Adrenal gland (tissue), 12 donors: Measurements from ENCODE around the gene BICRAL. TPM values are rescaled to one million over a fixed set of nuclear protein-coding genes. Genes with fewer than 3 reads are reported as not detected.
"Not testable (repeated sequence)": the region's sequence is repeated elsewhere in the genome, so short reads cannot be mapped to it uniquely, and the experiment has no call there.

ENCODE experiments used
- DNase-seq, 7 donors: peaks; one replicate each; pipeline ENCODE4 v3.0.0-alpha.2; 2019 to 2020
- H3K27ac ChIP-seq, 5 donors: fragments of 200-600 bp; sonication (generic) in 4 of 5; 1 replicate in 3 of 5; 2 replicates in 2 of 5; pipeline versions ENCODE4 v1.5.1 to v1.8.0; 2016 to 2020; ENCODE audit warnings: mild to moderate bottlenecking in 1 of 5
- H3K27me3 ChIP-seq: fragments of 200-600 bp; 2 replicates; pipeline ENCODE4 v1.8.0; 2021
- H3K36me3 ChIP-seq, 2 donors: fragments of 200-600 bp; replicated peaks in 1 of 2; 1 replicate in 1 of 2; 2 replicates in 1 of 2; pipeline versions ENCODE4 v1.5.1 to v1.8.0; 2018 to 2022
- H3K4me1 ChIP-seq, 2 donors: fragments of 200-600 bp; replicated peaks in 1 of 2; 1 replicate in 1 of 2; 2 replicates in 1 of 2; pipeline versions ENCODE4 v1.5.1 to v1.8.0; 2018 to 2021
- H3K4me3 ChIP-seq, 4 donors: fragments of 200-600 bp; sonication (generic) in 3 of 4; one replicate each; pipeline ENCODE4 v1.5.1; 2016 to 2018
- H3K9me3 ChIP-seq, 3 donors: fragments of 200-600 bp; sonication (generic) in 1 of 3; replicated peaks in 1 of 3; 1 replicate in 2 of 3; 2 replicates in 1 of 3; pipeline versions ENCODE4 v1.5.1 to v1.8.0; 2016 to 2021
- CTCF ChIP-seq, 6 experiments: fragments of 450-650 bp in 4 of 6; fragments of 200-600 bp in 2 of 6; sonication (generic) in 1 of 6; IDR thresholded peaks; 1 replicate in 5 of 6; 2 replicates in 1 of 6; pipeline versions ENCODE4 v1.5.1 to v1.8.0; 2016 to 2021; ENCODE audit warnings: antibody characterized with exemption in 6 of 6, mild to moderate bottlenecking in 2 of 6, moderate library complexity in 1 of 6
- POLR2A ChIP-seq, 2 donors: fragments of 450-650 bp; IDR thresholded peaks; one replicate each; pipeline ENCODE4 v1.6.1; 2017; ENCODE audit warnings: antibody characterized with exemption in 2 of 2, mild to moderate bottlenecking in 2 of 2, moderate library complexity in 1 of 2
- WGBS, 4 donors: extraction: QIAGEN DNeasy Blood & Tissue Kit in 2 of 4; methylation state at CpG; one replicate each; pipeline versions ENCODE4 v1.1.5 to v1.1.7; 2013 to 2017; 5-methylcytosine and 5-hydroxymethylcytosine counted together
- intact Hi-C, 2 donors: fragments of 100-400 bp; cut with DNase I; formaldehyde crosslinking; loops; one replicate each; pipeline versions ENCODE4 v1.14.1 to v1.15.0; 2022 to 2023
- polyA plus RNA-seq, 3 donors: library from polyadenylated mRNA; stranded (reverse); fragments of 200-250 nt in 2 of 3; fragments of 350-450 nt in 1 of 3; fragmentation: Illumina TruSeq in 1 of 3; extraction: RNeasy Lipid Tissue Mini Kit (QIAGEN cat#74804) in 1 of 3; gene quantifications; one replicate each; pipeline ENCODE4 v1.2.3, GENCODE V29; 2013 to 2014
- total RNA-seq, 9 donors: library from RNA; depleted of rRNA in 4 of 9; stranded (reverse); fragments of >200 nt in 4 of 9; fragments of 120-200 nt in 1 of 9; fragmentation: NEBNext Ultra II Directional in 1 of 9; extraction: Animal tissue kit (Norgen Biotek cat#: 25700) in 1 of 9; gene quantifications; one replicate each; pipeline versions ENCODE4 v1.1.0 to v1.2.4, GENCODE V29; 2013 to 2023
- donor health status: healthy with polysubstance abuse.
- donor health status: Bipolar disorder and iron deficiency.
- donor health status: DM: yes; HTN: yes; CAD: no.
- donor health status: DM: no; HTN: no; CAD: no.
- donor health status: DM: no; HTN: no; CAD: no.
- donor health status: DM: yes; HTN: yes; CAD: no.

The BICRAL gene
- total and polyA plus RNA-seq, 12 donors: 2.8 to 16.1 (median 9.0) TPM

- DNase-seq: no peak
- no peaks in the 10 kb centered on the region for H3K27me3 ChIP-seq
- no peaks in the 10 kb centered on the region for H3K36me3 ChIP-seq
- H3K27ac ChIP-seq: no peak overlapping the region
- H3K4me1 ChIP-seq: peaks cover 8 to 14% of the 10 kb centered on the region in 2 donors
- TF ChIP-seq POLR2A (IDR thresholded peaks at IDR 0.05) (no peak), CTCF (IDR thresholded peaks at IDR 0.05) (no peak)
- no peak overlapping the region for H3K4me3 ChIP-seq
- intact Hi-C loops: no loop called here
- 91 to 94% (median 93%) methylated on average over 7 of the region's 7 CpGs for WGBS, 4 donors
- H3K9me3 ChIP-seq: no peaks in the 10 kb centered on the region
Observed at GRCh38 chr6:42805297-42805861, 23.5 kb downstream of the BICRAL start.

- H3K9me3 ChIP-seq, H3K4me1 ChIP-seq, intact Hi-C loops, H3K27ac ChIP-seq, H3K27me3 ChIP-seq, DNase-seq, H3K4me3 ChIP-seq, H3K36me3 ChIP-seq: not testable (repeated sequence)
- WGBS, 4 donors: 81 to 89% (median 86%) methylated on average over 7 of the region's 7 CpGs
Observed at GRCh38 chr6:42806359-42806758, 24.5 kb downstream of the BICRAL start.

GRCh38 chr6:42808492-42809483, 26.9 kb downstream of the BICRAL start:
- no peaks in the 10 kb centered on the region for H3K27me3 ChIP-seq
- WGBS, 4 donors: 62 to 76% (median 70%) methylated on average over 11 of the region's 11 CpGs
- H3K9me3 ChIP-seq: no peaks in the 10 kb centered on the region
- no peak overlapping the region for H3K4me3 ChIP-seq
- TF ChIP-seq POLR2A (IDR thresholded peaks at IDR 0.05) (no peak), CTCF (IDR thresholded peaks at IDR 0.05) (no peak)
- H3K36me3 ChIP-seq: no peaks in the 10 kb centered on the region
- peak overlapping the region in 1 of 5 donors; percentile 40 for H3K27ac ChIP-seq
- DNase-seq: peak in 5 of 7 donors; percentile 41 to 68 (median 49)
- intact Hi-C loops: no loop called here
- H3K4me1 ChIP-seq: peaks cover 3 to 8% of the 10 kb centered on the region in 2 donors

GRCh38 chr6:42813074-42813645, 31.3 kb downstream of the BICRAL start:
- DNase-seq: no peak
- no peaks in the 10 kb centered on the region for H3K36me3 ChIP-seq
- peaks cover 3 to 8% of the 10 kb centered on the region in 2 donors for H3K4me1 ChIP-seq
- no peak overlapping the region for H3K4me3 ChIP-seq
- no peak overlapping the region for H3K27ac ChIP-seq
- 55 to 72% (median 65%) methylated on average over 2 of the region's 2 CpGs for WGBS, 4 donors
- intact Hi-C loops: no loop called here
- no peaks in the 10 kb centered on the region for H3K9me3 ChIP-seq
- TF ChIP-seq CTCF (IDR thresholded peaks at IDR 0.05) (no peak), POLR2A (IDR thresholded peaks at IDR 0.05) (no peak)
- no peaks in the 10 kb centered on the region for H3K27me3 ChIP-seq
